Stimulated activated CD4-positive, alpha-beta T cell treated with anti-CD3 and anti-CD28 coated beads, Interleukin-15, amount 100 ng/mL, for 48 hours (primary cell): Measurements from ENCODE around the gene PPP3CA.
A peak's percentile ranks its signal among the peaks of the same experiment; 100 is the strongest.

ENCODE experiments used
- DNase-seq, 2 donors: peaks; one replicate each; pipeline ENCODE4 v3.0.0-alpha.2; 2020; ENCODE audit warnings: low read depth in 2 of 2

The PPP3CA gene

DNA sequence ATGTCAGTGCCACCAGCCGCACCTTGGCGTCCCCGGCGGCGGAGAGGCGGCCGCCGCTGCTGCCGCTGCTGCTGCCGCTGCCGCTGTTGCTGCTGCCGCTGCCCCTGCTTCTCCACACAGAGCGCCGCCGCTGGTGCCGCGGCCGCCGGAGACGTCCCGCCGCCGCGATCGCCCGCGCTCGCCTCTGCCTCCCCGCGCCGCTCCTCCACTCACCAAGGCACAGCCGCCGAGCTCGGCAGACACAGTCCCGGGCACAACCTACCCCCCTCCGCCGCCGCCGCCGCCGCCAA lies at the start of gene PPP3CA:
Gene PPP3CA, minus strand, starts transcription at position 260 of the 290 bp plus-strand sequence.
- no peak for DNase-seq

DNA sequence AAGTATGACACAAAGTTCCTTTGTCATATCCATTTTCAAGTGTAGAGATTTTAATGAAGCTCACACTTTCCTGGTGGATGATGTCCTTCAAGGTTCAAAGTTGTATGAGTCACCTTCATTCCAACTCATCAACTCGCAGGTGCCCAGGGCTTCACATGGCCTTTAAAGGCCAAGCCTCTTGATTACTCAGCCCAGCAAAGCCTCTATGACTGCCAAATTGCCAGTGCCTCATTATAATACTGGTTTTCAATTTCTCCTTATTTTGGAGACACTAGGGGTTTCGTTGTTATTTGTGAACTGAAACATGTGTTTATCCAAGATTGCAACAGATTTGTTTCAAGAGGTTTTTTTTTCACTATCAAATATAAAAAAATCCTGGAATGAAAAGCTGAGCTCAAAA lies 45.9 kb upstream of the PPP3CA start:
- DNase-seq = no peak

DNA sequence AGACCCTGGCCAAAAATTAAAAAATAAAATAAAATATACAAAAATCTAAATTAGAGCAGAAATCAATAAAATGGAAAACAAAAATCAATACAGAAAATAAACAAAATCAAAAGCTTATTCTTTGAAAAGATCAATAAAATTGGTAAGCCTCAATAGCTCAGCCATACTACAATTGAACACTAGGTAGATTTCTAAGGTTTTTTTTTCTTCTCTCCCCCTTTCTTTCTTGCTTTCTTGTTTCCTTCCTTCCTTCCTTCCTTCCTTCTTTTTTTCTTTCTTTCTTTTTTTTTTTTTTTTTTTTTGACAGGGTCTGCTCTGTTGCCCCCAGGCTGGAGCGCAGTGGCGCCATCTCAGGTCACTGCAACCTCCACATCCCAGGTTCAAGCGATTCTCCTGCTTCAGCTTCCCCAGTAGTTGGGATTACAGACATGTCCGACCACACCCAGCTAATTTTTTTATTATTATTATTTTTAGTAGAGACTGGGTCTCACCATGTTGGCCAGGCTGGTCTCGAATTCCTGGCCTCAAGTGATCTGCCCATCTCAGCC lies 23.4 kb upstream of the PPP3CA start:
- DNase-seq = no peak

DNA sequence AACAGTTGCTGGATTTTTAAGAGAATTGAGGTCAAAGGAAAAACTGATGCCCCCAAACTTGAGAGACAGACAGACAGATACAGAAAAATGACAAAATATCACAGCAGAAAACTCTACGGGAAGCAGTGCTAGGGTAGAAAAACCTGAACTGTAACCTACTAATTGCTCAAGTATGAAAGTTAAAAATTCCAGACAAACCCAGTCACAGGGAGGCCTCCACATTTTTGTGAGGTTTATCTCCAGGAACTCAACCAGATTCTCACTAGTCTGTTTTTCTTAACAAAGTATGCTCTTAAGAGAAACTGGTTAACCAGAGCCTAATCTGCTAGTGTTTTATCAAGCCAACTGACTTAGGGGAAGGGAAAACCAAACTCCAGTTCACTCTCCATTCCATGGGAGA lies 19.9 kb upstream of the PPP3CA start:
- no peak for DNase-seq

DNA sequence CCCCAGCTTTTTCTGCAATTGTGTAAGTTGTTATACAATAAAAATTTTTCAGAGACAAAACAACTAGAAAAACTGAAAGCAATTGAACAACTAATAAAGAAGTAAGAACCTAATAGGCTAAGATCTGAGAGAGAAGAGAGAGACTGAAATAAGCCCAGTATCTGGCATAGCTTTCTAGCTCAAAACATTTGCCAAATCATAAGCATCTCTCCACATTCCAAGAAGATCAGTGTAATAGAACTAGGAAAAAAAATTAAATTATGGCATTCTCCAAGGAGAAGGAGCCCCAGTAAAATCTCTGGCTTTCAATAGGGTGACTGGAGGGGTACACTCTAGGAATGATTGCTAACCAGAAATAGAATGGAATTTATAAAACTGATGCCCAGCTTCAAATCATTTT lies 19.0 kb upstream of the PPP3CA start:
- DNase-seq = no peak

DNA sequence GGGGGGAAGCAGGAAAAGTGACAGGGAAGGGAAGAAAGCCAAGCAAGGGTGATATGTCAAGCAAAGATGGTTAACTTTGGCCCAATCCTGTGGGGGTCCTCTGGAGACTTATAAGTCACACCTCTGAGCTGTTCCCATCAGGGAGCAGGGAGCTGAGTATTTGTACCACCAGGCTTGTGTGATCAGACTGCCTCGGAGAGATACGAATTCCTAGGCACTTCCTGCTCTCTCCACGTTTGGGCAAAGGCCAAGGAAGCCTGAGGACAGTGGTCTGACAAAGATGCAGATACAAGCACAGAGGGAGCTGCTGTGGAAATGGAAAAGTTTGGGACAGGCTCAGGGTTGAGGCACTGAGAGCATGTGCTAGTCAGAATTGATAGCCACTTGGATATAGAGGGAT lies 10.4 kb upstream of the PPP3CA start:
- DNase-seq = no peak

DNA sequence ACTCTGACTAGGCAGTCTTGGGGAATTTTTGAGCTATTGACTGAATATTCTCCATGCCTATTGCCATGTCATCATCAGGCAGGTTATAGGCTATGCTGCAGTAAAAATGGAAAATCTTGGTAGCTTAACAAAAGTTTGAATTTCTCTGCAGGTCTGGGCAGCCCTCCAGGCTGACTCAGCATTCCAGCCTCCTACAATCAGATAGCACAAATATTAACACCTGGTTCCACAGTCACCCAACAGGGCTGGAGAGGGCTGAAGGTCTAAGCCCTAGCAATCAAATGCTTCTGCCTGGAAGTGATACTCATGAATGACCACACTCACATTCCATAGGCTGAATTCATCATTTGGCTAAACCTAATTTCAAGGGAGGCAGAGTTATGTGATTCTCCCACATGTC lies 9.6 kb upstream of the PPP3CA start:
- no peak for DNase-seq

DNA sequence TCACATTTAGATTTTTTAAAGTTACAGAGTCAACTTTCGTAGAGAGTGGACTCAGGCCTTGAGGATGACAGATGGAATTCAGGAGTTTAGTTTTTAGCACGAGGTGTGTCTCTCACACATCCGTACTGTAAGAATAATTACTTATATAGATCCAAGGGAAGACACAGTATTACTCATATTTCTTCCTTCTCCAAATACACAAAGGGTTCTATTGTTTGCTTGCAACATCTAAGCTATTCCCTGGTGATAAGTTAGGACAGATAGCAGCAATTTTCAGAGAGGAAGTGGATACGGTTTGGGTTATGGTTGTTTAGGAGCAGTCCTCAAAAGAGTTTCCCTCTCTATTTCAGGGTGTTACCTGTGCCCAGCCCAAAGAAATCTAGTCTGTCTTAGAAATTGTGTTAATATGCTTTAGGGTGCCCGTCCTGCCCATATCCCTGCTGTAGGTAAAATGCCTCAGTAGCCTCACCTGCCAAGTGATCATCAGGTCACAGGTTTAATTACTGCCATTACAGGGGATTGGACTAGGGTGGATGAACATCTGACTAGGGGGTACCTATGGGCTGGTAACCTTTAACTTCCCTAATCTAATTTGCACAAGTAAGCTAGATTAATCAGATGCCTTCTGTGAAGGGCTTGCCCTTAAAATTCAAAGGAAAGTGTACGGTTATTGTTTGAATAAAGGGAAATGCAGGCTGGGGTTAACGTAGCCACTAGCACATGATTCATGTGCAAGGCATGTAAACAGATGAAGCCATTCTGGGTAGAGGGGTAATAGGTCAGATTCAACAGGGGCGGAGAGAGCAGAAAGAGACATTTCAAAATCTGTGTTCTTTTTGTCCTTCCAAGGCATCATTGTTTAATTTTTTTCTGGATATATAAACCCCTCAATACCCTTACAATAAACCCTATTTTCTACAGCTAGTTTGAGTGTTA lies 8.7 kb upstream of the PPP3CA start:
- no peak for DNase-seq

DNA sequence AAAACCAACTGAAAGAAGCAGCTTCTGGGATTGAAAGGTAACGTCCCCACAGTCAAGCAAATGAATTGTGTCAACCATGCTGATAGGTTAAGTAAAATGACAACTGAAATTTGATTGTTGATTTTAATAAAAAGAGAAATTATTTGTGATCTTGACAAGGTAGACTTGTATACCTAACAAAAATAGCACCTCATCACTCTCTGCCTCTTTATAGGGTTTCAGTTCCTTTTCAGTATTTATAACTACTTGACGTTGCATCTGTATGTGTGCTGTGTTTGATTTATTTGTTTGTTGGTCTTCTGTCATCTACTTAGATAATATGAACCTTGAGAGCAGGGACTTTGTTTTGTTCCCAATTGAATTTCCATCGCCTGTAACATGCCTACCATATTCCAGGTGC lies 7.9 kb upstream of the PPP3CA start:
- no peak for DNase-seq

DNA sequence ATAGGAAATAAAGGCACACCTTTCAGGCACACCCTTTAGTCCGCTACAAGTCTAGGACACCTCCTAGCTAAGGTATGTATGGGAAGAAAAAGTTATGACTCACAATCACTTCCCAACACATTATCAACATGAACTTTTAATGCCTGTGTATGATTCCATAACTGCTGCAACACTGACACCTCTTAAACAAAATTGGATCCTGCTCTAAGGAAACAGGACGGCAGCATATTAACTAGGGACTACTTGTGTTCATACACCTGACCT lies 2.4 kb upstream of the PPP3CA start:
- DNase-seq = no peak

DNA sequence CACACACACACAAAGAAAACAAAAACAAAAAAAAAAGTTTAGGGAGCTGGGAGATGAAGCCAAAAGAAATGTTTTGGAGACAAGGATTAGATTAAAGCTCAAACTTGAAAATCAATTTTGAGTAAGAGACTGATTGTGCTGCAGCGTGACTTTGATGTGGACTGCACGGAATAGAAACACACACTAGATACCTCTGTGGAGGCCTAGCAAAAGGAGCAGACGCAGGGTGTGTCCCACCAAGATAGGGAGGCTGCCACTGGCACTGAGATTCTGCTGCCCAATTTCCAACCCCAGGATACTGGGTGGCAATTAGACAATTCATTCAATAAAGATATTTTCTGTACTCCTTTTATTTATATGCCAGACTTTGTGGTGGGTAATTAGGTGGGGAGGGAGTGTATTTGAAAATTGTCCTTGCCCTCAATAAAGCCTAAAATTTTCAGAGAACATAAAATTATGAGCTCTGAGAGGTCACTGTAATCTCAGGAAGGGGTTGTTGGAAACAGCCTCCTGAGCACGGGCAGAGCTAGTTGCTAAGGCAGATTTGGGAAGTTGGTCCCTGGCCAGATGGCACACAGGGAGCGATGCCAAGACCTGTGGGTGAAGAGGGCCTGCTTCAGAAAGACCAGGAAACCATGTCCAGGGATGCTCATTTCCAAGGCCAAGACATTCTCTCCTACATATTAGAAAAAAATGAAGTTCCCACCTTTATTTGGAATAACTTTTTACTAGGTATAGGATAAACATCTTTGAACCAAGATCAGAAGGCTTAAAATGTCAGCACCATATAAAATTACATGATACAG lies 1.9 kb upstream of the PPP3CA start:
- no peak for DNase-seq

DNA sequence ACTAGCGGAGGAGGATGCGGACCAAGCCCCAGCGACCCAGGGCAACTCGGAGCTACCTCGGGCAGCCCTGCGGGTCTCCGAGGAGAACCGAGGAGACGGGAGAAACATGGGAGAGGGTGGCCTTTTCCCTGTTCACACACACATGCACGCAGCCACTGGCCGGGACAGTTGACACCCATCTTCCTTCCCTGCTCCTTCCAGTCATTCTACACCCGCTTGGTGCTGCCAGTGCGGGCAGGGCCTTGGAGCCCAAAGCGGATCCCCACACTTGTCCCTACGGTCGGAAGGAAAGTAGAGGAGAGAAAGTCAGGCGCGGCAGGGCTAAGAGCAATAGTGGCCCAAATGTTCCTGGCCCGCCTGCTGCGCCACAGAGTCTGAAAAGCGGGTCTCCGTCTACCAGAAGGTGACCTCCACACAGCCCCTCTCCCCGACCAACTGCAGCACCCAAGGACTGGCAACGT lies 1.1 kb upstream of the PPP3CA start:
- DNase-seq = no peak

DNA sequence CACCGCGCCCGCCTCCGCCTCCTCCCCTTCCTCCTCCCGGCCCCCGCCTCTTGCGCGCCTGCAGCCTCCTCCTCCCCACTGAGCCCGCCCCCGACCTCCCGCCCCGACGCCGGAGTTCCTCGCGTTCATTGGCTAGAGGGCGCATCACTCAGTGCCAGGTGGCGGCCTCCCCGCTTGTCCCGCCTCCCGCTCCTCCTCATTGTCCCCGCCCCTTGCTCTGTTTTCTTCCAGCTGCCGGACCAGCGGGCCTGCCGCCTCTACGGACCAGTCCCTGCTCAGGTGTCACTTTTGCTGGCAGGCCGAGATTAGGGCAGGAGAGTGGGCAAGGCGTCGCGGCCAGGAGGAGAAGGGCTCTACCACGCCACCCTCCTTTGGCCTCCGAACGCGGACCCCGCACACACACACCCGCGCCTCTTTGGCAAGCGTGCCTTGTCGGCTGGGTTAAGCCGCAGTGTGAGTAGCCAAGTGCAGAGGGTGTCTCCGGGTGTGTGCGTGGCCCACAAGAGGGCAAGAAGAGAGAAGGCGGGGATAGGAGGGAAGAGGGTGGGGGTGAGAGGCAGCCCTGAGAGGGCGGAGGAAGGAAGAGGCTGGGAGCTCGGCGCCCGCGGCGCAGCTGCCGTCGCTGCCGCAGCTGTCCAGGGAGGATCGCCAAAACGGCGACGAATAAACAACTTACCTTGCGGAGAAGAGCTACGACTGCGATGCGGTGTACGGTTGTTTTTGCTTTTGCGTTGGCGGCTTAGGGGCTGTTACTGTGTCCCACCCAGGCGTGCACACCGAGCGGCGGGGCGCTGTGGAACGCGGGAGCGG lies 436 bp upstream of the PPP3CA start:
- DNase-seq = peak; percentile 94 to 98

DNA sequence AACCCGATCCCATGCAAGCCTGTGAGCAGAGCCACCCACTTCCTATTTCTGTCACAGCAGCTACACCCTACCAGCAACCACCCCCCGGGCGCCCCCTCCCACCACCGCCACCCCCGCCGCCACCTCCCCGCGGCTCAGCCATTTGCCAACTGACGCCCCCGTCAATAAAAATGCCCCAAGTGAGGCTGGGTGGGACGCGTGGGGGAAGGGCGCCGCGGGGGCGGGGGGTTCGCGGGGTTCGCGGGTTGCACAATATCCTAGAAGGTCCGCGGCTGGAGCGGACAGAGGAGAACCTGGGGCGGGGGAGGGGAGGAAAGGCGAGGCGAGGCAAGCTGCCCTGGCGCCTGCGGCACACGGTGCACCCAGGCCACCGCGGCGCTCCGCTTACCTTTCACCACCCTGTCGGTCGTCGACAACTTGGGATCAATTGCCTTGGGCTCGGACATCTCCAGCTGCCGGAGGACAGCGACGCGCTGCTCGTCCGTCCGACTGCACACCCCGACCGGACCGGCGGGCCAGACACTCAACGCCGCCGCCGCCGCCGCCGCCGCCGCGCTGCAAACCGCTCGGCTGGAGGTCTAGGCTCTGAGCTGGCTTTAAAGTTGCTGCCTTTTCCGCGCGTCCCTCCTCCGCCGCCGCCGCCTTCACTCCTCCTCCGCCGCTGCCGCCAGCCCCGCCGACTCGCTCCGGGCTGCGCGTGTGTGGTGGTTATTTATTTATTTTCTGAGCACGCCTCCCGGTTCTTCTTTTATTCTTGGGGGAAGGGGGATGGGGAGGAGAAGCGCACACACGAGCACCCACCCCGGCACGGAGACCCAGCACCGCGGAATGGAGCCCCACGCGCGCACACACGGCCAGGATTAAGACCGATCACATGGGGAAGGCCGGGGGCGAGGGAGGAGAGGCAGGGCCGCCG lies 717 bp downstream of the PPP3CA start:
- DNase-seq = peak in 1 of 2 donors; percentile 22

DNA sequence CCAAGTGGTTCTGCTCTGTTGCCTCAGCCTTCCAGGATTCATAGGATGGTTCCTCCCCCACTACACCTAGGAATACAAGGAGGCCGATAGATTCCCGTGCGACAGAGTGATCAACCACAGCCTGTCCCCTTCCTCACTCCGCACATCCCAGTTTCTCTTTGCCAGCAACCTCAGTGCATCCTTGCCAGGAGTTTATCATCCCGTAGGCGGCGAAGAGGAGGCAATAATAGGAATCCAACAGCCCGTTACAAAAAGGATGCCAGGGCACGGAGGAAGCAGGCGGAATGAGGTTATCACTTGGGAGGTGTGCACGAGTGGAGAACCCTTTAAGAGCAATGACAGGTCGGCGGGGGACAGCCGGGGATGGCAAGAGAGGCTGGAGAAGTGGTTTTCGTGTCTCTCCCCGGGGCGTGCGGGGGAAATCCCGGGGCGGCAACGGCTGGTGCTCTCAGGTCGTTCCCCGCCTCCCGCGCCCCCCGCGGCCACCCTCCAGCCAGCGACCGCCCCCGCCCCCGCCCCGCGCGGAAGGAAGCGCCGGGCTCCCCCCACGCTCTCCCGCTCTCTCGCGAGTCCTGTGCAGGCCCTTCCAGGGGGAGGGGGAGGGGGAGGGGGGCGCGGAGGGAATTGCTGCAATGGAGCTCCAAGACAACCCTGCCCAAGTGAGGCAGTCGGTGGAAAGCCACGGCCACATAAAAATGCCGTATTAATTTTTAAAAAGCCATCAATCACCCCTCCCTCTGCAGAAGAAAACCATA lies 1.6 kb downstream of the PPP3CA start:
- peak in 1 of 2 donors; percentile 29 for DNase-seq

DNA sequence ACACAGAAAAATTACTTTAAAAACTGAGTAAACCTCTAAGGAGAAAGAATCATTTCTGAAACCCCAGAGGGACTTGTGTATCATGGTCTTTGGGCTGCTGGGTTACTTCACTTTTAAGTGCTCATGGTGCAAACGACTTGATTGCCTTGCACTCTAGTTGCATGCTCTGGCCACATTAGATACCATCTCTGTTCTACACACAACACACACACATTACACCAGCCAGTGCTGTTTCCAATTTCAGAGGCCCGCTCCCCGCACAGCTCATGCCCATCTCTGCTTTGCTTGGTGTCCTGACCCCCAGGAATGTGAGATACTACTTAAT lies 2.1 kb downstream of the PPP3CA start:
- DNase-seq = no peak

DNA sequence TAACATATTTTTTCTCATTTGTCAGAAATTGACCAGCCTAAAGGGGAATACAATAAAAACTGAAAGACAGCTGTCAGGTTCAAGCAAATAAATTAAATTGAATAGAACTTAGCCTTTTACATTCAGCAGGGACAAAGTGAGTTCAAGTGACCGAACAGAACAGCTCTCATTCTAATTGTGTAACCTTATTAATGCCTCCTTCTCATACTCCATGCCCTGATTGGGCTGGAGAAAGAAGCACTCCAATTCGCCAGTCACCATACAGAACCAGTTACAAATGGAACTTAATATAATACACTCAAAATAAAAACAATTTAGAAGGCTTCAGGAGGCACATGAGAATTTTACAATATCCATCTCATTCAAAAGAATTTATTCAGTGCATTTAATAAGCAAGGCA lies 8.0 kb downstream of the PPP3CA start:
- DNase-seq = no peak

DNA sequence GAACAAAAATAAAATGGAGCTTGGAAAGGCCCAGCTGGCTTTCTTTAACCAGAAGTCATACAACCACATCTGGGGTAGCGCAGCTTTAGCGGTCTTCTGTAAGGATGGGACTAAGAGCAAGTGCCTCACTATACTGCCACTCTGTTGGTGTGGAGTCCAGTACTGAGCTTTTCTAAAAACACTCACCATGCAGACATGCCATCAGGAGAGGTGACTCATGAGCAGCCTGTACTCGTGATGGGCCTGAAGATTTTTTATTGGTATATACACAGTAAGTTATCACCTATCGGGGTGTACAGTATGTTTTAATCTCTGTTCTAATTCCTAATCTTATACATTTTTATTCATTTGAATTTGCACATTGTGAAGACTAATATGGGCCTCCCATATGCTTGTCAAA lies 9.6 kb downstream of the PPP3CA start:
- no peak for DNase-seq

DNA sequence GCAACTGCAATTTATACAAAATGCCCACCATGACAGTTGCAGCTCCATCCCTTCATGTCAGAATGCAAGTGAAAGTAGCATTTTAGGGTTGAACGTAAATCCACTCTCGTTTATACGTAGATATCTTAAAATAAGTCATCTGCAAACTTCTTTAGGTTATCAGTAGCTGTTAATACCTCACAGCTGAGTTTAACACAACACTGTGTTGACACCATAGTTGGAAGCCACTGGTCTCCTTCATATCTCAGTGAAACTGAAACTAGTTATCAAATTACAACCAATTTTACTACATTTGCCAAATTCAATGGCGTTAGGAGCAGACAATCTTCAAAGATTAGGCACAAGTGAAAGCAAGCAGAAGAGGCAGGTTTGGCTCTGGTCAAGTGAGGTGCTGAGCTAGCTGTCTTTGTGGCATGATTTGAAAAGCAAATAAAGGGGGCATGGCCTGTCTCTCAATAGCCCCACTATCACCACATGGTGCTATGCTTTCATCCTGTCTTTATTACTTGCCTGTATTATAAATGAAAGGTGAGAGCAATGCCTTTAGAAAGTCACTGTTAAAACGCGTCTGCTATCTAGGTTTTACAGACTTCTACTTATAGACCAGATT lies 12.3 kb downstream of the PPP3CA start:
- no peak for DNase-seq

DNA sequence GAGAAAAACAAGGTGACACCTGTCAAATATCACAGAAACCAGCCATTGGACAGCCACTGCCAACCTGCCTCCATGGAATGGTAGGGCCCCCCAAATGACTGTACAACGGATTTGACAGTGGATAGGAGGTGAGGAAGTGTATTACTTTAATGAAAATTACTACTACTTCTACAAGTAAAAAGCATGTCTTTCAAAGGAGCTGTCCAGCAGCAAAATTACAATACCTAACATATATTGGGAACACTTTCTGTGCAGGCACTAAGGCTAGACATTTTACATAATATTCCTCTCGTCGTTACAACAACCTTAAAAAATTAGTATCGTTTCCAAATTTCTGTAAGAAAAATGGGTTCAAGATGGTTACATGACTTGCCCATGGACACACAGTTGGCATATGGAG lies 14.9 kb downstream of the PPP3CA start:
- no peak for DNase-seq
